Umbilical cord (tissue), 2 donors: ENCODE results near the gene ACBD6. TPM values are rescaled to one million over a fixed set of nuclear protein-coding genes. Genes with fewer than 3 reads are reported as not detected.

Experiments used
- DNase-seq: peaks from one replicate; pipeline ENCODE4 v3.0.0-alpha.2; 2015; ENCODE audit warnings: low spot score
- total RNA-seq: library from RNA; depleted of rRNA; stranded (reverse); fragments of >200 nt; gene quantifications from one replicate; pipeline ENCODE4 v1.2.3, GENCODE V29; 2014; ENCODE audit warnings: low replicate concordance; ENCODE audit not compliant: insufficient read depth

ACBD6 gene
- total RNA-seq, 1 donor from 2014 or later = 46.5 TPM

- no peak for DNase-seq
Observed at GRCh38 chr1:180270530-180271271, 231.7 kb downstream of the ACBD6 start.

- DNase-seq = no peak
Observed at GRCh38 chr1:180269645-180270529, 232.5 kb downstream of the ACBD6 start.

DNA sequence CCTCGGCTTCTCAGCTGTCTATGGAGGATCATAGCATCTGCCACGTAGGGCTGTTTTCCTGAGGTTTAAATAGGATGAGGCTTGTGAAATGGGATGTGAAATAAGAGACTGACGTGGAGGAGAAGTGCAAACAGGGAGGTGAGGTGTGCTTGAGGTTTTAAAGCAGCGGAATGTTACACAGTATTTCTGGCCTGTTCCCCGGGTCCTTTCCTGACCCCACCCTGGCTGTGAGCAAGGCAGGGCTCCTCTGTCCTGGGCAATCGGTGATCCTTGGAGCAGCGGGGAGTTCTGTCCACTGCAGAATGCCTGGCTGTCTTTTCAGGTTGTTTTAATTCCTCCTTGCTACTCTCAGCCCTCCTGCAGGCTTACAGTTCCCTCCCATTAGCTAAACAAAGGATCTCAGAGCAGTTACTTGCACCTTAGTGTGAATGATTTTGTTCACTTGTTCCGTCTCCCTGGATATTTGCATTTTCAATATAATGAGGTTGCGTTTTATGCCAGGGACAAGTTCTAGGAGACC is 233.8 kb downstream of the ACBD6 start:
- DNase-seq = no peak

- DNase-seq = no peak
Observed at GRCh38 chr1:180267761-180268555, 234.4 kb downstream of the ACBD6 start.

- DNase-seq = no peak
Observed at GRCh38 chr1:180267211-180267561, 235.2 kb downstream of the ACBD6 start.

DNA sequence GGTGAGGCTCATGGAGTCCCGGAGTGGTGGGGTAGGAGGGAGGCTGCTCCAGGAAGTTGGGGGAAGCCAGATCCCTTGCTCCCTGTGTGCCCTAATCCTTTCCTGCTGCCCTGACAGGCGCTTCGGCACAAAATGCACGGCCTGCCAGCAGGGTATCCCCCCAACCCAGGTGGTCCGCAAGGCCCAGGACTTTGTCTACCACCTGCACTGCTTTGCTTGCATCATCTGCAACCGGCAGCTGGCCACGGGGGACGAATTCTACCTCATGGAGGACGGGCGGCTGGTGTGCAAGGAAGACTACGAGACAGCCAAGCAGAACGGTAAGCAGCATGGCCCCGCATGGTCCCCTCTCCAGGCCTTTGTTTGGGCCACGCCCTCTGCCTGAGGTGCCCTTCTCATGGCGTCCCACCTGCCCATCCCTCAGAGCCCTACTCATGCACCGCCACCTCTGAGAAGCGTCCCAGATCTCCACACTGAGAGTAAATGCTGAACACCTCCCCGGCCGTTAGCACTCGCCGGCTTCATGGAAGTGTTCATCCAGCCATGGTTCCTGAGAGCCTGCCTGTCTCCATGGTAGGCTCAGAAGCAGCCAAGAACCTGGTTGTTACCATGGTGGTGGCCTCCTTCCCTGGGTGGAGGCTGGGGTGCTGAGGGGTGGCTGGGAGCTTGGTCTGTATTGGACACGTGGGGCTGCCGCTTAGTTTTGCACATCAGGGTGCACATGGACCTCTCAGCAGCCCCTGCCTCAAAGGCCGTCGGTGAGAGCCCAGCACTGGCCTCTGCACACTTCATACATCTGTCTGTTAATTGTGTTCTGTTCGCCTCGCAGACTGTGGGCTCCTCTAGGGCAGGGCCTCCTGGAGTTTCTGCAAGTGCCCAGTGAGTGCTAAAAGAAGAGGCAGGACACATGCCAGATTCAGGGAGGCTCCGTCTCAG is 235.8 kb downstream of the ACBD6 start:
- DNase-seq = no peak

DNA sequence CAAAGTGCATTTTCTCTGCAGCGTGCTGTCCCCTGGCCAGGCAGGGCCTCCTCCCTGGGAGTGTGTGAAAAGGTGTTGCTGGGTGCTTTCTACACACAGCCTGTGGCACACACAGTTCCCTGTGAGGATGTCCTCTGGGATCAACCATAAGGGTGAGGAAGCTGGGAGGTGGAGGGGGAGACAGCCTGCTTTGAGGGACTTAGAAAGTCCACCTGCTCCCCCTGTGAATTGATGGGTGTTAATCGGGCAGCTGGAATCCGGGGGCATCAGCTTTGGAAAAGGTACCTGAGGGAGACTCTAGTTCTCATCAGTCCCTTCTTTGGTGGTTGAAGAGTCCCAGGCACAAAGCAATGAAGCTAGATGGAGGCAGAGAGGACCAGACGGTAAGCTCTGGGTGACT is 236.5 kb downstream of the ACBD6 start:
- no peak for DNase-seq

GRCh38 chr1:180265201-180265600 is 237.2 kb downstream of the ACBD6 start:
- DNase-seq = no peak

GRCh38 chr1:180264595-180264994 is 237.8 kb downstream of the ACBD6 start:
- no peak for DNase-seq

DNA sequence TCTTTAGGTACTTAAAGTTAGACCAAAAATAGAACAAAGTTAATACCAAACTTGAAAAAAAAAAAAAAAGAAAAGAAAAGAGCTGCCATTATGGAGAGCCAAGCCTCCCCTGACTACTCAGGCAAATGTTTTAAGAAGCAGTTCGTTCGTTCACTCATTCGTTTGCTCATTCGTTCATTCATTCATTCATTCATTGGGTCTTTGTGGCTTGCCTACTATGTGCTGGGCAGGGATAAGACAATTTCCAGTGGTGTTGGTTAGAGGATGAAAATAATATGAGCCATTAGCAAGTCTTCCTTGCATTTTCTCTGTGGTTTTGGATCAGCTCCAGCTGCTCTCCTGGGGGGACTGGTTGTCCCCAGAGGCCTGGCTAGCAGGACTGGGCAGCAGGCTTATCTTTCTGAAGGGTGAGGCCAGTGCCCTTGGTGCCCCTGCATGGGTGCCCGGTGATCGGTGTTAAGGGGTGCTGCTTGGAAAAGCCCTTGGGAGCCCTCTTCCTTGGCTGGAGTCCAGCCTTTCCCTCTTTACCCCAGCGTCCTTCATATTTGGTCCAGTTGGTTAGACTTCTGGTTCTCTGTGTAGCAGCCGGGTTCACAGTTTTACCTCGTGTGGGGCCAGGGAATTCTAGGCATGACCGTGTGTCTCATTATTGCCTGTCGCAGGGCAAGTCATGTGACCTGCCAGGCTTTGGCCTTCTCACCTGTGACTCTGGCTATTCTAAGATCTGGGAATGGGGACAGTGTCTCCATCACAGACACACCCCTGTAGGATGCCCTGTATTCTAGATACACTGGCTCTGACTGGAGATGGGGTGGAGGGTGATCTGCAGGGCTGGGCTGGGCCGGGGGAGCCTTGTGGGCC is 239.5 kb downstream of the ACBD6 start:
- no peak for DNase-seq

DNA sequence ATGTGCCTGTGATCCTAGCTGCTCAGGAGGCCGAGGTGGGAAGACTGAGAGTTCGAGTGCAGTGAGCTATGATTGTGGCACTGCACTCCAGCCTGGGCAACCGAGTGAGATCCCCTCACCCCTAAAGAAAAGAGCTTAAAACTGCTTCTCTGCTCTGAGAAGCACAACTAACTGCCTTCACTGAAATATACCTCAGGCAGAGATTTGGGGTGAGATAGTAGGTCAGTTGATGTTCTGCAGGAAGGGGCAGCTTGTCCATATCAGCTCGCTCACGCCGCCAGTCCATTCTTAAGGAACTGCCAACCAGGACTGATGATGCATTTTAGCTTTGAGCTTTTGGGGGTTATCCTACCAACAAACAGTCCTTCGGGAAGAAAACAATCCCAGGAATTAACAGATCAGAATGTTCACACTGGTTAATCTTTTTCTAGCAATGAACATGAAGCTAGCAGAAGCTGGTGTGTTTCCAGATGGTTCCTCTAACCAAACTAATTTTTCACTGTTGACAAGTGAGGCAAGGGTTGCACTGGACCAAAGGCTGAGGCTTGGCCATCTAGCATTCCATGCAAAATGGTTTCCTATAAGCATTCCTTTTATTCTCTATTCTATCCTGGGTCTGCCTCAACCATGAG is 240.7 kb downstream of the ACBD6 start:
- DNase-seq = no peak

GRCh38 chr1:180261030-180261429 is 241.3 kb downstream of the ACBD6 start:
- DNase-seq = no peak

DNA sequence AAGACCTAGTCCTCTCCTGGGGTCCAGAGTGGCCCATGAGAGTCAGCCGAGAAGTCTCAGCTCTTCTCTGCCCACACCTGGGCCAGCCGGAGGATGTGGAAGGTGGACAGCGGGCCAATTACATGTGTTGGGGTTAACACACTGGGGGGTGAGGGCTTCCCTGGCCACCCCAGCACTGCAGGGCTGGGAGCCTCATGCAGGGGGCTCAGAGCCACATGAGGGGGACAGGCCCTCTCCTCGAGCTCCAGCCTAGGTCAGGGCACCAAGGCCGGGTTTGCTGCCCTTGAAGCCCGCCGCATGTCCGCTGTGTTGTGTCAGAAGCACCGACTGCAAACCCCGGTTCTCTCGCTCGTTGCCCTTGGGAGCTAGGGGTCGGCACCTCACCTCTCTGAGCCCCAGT is 241.8 kb downstream of the ACBD6 start:
- no peak for DNase-seq

- no peak for DNase-seq
Observed at GRCh38 chr1:180259431-180260338, 242.7 kb downstream of the ACBD6 start.

- no peak for DNase-seq
Observed at GRCh38 chr1:180258935-180259334, 243.4 kb downstream of the ACBD6 start.

DNA sequence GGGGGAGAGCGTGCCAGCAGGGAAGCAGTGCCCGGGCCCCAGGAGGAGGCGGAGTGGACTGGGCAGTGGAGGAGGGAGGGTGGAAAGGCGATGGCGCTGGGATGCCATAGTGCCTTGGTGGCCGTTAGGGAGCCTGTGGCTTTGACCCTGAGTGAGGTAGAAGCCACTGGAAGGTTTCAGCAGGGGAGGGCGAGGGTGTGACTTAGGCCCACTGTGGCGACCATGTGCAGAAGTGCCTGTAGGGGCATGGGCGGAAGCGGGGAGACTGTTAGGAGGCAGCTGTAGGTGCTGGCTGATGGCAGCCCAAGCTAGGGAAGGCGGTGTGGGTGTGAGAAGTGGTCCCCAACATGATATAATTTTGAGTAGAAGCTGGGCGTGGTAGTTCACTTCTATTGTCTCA is 244.1 kb downstream of the ACBD6 start:
- DNase-seq = no peak

DNA sequence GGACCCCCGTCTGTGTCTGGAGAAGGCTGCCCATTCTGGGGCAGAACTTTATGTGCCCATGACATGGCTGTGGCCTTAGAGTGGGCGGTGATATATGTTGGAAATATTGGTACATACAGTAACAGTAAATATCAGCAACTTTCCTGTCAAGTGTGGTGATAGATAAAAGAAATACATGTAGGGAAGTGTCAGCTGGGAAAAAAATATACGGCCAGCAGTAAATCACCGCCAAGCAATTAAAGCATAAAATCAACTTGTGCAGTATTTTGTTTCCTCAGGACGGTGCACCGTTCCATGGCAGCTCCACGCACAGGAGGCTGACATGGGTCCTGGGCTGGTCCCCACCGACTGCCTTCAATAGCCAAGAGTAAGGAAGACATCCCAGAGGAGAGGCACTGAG is 244.9 kb downstream of the ACBD6 start:
- DNase-seq = no peak

GRCh38 chr1:180257028-180257386 is 245.4 kb downstream of the ACBD6 start:
- DNase-seq = no peak
